OCI-LY3 (cell line): ENCODE data around the gene ZNF275.

ENCODE experiments used
- EZH2phosphoT487 ChIP-seq: fragments of 200-600 bp; shearing (Covaris generic); IDR thresholded peaks from 2 replicates; pipeline ENCODE4 v1.6.1; 2018; ENCODE audit warnings: antibody characterized with exemption, mixed run types, low read depth
- TF ChIP-seq, protein P1 (sequence below): fragments of 200-600, 300-600 bp; sonication (generic); IDR thresholded peaks from 2 replicates; pipeline ENCODE4 v1.5.1; 2014; ENCODE audit warnings: antibody characterized with exemption, low read length, low read depth

DNA sequence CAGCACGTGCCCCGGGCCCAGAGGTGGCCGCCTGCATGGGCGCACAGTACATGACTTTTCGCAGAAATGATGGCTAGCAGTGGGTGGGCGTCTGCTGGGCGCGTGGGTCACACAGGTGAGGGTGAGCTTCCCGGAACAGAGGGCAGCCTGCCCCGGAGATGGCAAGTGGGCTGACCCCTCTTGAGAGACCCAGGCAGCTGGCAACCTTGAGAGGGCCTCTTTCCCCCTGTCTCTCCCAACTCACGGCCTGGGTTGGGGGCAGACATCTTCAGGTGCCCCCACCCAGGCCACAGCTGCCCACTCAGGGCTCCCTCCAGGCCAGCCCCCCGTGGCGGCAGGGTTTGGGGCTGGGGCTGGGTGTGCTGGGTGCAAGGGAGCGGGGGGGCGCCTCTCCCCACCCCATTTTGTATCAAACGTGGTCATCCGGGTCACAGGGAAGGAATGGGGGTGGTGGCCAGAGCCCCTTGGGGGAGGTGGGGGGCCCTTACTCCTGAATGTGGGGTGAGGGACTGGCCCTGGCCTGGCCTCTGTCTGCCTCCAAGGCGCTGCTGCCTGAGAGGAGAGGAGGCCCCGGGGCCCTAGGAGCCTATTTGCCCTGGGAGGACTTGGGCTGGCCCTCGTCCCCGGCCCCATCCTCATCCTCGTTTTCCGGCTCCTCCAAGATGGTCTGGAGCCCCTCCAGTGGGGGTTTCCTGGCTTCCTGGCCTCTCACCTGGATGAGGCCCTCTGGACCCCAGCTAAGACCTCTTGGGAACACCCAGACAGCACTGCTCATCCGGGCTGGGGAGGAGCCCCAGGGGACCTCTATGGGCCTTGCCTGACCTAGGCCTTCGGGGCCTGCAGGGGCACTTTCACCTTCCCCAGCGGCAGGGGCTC is 62.6 kb downstream of the ZNF275 start:
- TF ChIP-seq, protein P1, sequence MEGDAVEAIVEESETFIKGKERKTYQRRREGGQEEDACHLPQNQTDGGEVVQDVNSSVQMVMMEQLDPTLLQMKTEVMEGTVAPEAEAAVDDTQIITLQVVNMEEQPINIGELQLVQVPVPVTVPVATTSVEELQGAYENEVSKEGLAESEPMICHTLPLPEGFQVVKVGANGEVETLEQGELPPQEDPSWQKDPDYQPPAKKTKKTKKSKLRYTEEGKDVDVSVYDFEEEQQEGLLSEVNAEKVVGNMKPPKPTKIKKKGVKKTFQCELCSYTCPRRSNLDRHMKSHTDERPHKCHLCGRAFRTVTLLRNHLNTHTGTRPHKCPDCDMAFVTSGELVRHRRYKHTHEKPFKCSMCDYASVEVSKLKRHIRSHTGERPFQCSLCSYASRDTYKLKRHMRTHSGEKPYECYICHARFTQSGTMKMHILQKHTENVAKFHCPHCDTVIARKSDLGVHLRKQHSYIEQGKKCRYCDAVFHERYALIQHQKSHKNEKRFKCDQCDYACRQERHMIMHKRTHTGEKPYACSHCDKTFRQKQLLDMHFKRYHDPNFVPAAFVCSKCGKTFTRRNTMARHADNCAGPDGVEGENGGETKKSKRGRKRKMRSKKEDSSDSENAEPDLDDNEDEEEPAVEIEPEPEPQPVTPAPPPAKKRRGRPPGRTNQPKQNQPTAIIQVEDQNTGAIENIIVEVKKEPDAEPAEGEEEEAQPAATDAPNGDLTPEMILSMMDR, result no peak
- no peak for TF ChIP-seq EZH2phosphoT487
